ENCODE measurements around the gene NAT9.

GRCh38 chr17:74764751-74765286, 11.3 kb downstream of the NAT9 start:
- TF ChIP-seq TAF1 (IDR thresholded peaks at IDR 0.05; ENCODE audit: borderline replicate concordance, low read depth, low read length) (no peak), POLR2A (IDR thresholded peaks at IDR 0.05; ENCODE audit: low read depth, low read length) (no peak), POLR2AphosphoS5 (IDR thresholded peaks at IDR 0.05; ENCODE audit: low read depth, low read length) (no peak)
